CD14-positive monocyte (primary cell): ENCODE measurements around the gene OR4C45. TPM values are rescaled to one million over a fixed set of nuclear protein-coding genes. Genes with fewer than 3 reads are reported as not detected.
A peak's percentile ranks its signal among the peaks of the same experiment; 100 is the strongest.

Experiments used
- DNase-seq, 3 donors: peaks; one replicate each; pipeline ENCODE4 v3.0.0-alpha.2; 2011 to 2022
- H2AFZ ChIP-seq: 2 replicates; pipeline ENCODE4 v1.6.0; 2012; ENCODE audit warnings: mild to moderate bottlenecking, low read depth, low read length, inconsistent platforms; ENCODE audit not compliant: insufficient read depth, poor library complexity, severe bottlenecking
- H3K27ac ChIP-seq, 2 donors: 1 replicate in 1 of 2; 2 replicates in 1 of 2; pipeline ENCODE4 v1.5.1; 2012 to 2013; ENCODE audit warnings: low read length in 2 of 2, control low read depth in 1 of 2, inconsistent platforms in 1 of 2, low read depth in 1 of 2, mild to moderate bottlenecking in 1 of 2
- H3K27me3 ChIP-seq, 2 donors: one replicate each; pipeline versions ENCODE4 v1.6.0 to v1.6.1; 2011 to 2013; ENCODE audit warnings: low read length in 2 of 2; ENCODE audit not compliant: control insufficient read depth in 2 of 2, insufficient read depth in 2 of 2
- H3K36me3 ChIP-seq, 2 donors: replicated peaks in 1 of 2; 1 replicate in 1 of 2; 2 replicates in 1 of 2; pipeline versions ENCODE4 v1.5.1 to v1.6.1; 2012 to 2013; ENCODE audit warnings: low read length in 2 of 2, control low read depth in 1 of 2, inconsistent platforms in 1 of 2, mild to moderate bottlenecking in 1 of 2; ENCODE audit not compliant: insufficient read depth in 2 of 2, control insufficient read depth in 1 of 2
- H3K4me1 ChIP-seq, 2 donors: 1 replicate in 1 of 2; 2 replicates in 1 of 2; pipeline versions ENCODE4 v1.5.1 to v1.6.1; 2012 to 2013; ENCODE audit warnings: low read length in 2 of 2, control low read depth in 1 of 2, inconsistent platforms in 1 of 2, mild to moderate bottlenecking in 1 of 2, moderate library complexity in 1 of 2; ENCODE audit not compliant: insufficient read depth in 2 of 2, control insufficient read depth in 1 of 2
- H3K4me2 ChIP-seq: replicated peaks from 2 replicates; pipeline ENCODE3; 2012; ENCODE audit warnings: low read length, moderate library complexity, mild to moderate bottlenecking; ENCODE audit not compliant: poor library complexity, severe bottlenecking; ENCODE audit errors: extremely low read depth
- H3K4me3 ChIP-seq, 3 experiments: fragments of 200-600 bp in 1 of 3; sonication (generic) in 1 of 3; replicated peaks in 1 of 3; 1 replicate in 2 of 3; 2 replicates in 1 of 3; pipeline ENCODE4 v1.5.1; 2011 to 2013; ENCODE audit warnings: low read length in 3 of 3, mild to moderate bottlenecking in 3 of 3, control low read depth in 2 of 3, low read depth in 2 of 3, inconsistent platforms in 1 of 3, moderate library complexity in 1 of 3
- H3K79me2 ChIP-seq: 2 replicates; pipeline ENCODE4 v1.6.0; 2012; ENCODE audit warnings: mild to moderate bottlenecking, control low read depth, inconsistent platforms, low read length, moderate library complexity; ENCODE audit not compliant: insufficient read depth
- H3K9ac ChIP-seq: 2 replicates; pipeline ENCODE4 v1.6.0; 2017; ENCODE audit warnings: low read length, mild to moderate bottlenecking; ENCODE audit not compliant: insufficient read depth, poor library complexity, severe bottlenecking
- H3K9me3 ChIP-seq, 2 donors: replicated peaks in 1 of 2; 1 replicate in 1 of 2; 2 replicates in 1 of 2; pipeline versions ENCODE4 v1.5.1 to v1.6.1; 2012 to 2013; ENCODE audit warnings: low read length in 2 of 2, control low read depth in 1 of 2; ENCODE audit not compliant: control insufficient read depth in 1 of 2, insufficient read depth in 1 of 2
- H4K20me1 ChIP-seq: 2 replicates; pipeline ENCODE4 v1.6.0; 2012; ENCODE audit warnings: mild to moderate bottlenecking, low read length, control low read depth, moderate library complexity; ENCODE audit not compliant: insufficient read depth
- H3K27ac Mint-ChIP-seq, 7 donors: one replicate each; pipeline ENCODE4 v1.8.0; 2020; ENCODE audit warnings: mild to moderate bottlenecking in 7 of 7, mixed read lengths in 7 of 7, moderate library complexity in 6 of 7, inconsistent platforms in 2 of 7
- H3K27me3 Mint-ChIP-seq, 3 donors: one replicate each; pipeline ENCODE4 v1.8.0; 2021 to 2022; ENCODE audit warnings: low read depth in 3 of 3, mild to moderate bottlenecking in 3 of 3, mixed read lengths in 3 of 3, moderate library complexity in 3 of 3, inconsistent platforms in 1 of 3
- H3K36me3 Mint-ChIP-seq, 2 donors: one replicate each; pipeline ENCODE4 v1.8.0; 2020; ENCODE audit warnings: mixed read lengths in 2 of 2, inconsistent platforms in 1 of 2, mild to moderate bottlenecking in 1 of 2
- H3K4me1 Mint-ChIP-seq: one replicate; pipeline ENCODE4 v1.8.0; 2020; ENCODE audit warnings: mild to moderate bottlenecking, mixed read lengths
- H3K4me3 Mint-ChIP-seq, 2 donors: one replicate each; pipeline ENCODE4 v1.8.0; 2020; ENCODE audit warnings: mild to moderate bottlenecking in 2 of 2, mixed read lengths in 2 of 2, moderate library complexity in 1 of 2
- H3K9me3 Mint-ChIP-seq, 7 donors: one replicate each; pipeline ENCODE4 v1.8.0; 2020 to 2022; ENCODE audit warnings: mixed read lengths in 7 of 7, mild to moderate bottlenecking in 6 of 7, moderate library complexity in 6 of 7, inconsistent platforms in 2 of 7
- WGBS: methylation state at CpG from one replicate; pipeline ENCODE4 v1.1.5; 2013; ENCODE audit warnings: missing lambda C conversion rate; ENCODE audit not compliant: insufficient coverage; 5-methylcytosine and 5-hydroxymethylcytosine counted together
- intact Hi-C, 2 donors: fragments of 100-400 bp; cut with micrococcal nuclease; formaldehyde crosslinking; loops; one replicate each; pipeline versions ENCODE4 v1.15.0 to v1.15.1; 2023
- polyA minus RNA-seq: library from RNA; depleted of rRNA, polyadenylated mRNA; stranded (reverse); fragments of >200 nt; gene quantifications from 2 replicates; pipeline ENCODE4 v1.2.3, GENCODE V29; 2012
- polyA plus RNA-seq, 3 donors: library from polyadenylated mRNA; depleted of rRNA in 1 of 3; unstranded in 2 of 3; stranded (reverse) in 1 of 3; fragments of 300-500 nt in 2 of 3; fragments of >200 nt in 1 of 3; fragmentation: Illumina TruSeq in 2 of 3; gene quantifications; 1 replicate in 2 of 3; 2 replicates in 1 of 3; pipeline ENCODE4 v1.2.3, GENCODE V29; 2012 to 2021
- total RNA-seq, 12 experiments: library from RNA in 1 of 12; stranded (reverse) in 1 of 12; fragments of 120-200 nt in 1 of 12; gene quantifications; one replicate each; pipeline ENCODE4 v1.2.4 and lab custom pipeline; 2013 to 2026; ENCODE audit warnings: mixed read lengths in 6 of 12, inconsistent platforms in 1 of 12
- TF ChIP-seq, protein P1 (sequence below): fragments of 200-600 bp; IDR thresholded peaks from one replicate; pipeline ENCODE4 v1.8.0; 2022; ENCODE audit warnings: antibody characterized with exemption, mild to moderate bottlenecking

The OR4C45 gene
- total RNA-seq (2013), result not detected
- polyA plus RNA-seq, result not detected
- not detected in 2 replicates for polyA minus RNA-seq
- 0 to 0.23 (median 0) reads per million in 11 experiments for total RNA-seq (lab: John Stamatoyannopoulos, UW)

DNA sequence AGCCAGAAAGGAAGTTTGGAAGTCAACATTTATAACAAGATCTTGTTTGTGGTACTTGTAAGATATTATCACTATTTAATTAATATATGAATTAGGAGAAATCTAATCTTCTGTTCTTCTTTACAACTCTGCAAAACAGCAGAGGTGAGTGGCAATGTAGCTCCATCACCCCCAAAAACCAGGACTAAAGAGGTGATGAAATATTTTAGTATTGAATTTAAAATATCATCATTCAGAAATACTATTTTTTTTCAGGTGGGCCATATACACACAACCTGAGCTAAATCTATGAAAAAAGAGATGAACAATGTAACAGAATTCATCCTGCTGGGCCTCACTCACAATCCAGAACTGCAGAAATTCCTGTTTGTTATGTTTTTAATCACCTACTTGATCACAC, at the start of gene OR4C45:
OR4C45 (plus strand) TSS at position 301 of the 400 bp plus-strand sequence.
- H3K4me1 Mint-ChIP-seq, result no peaks in the 10 kb centered on the region
- TF ChIP-seq, protein P1, sequence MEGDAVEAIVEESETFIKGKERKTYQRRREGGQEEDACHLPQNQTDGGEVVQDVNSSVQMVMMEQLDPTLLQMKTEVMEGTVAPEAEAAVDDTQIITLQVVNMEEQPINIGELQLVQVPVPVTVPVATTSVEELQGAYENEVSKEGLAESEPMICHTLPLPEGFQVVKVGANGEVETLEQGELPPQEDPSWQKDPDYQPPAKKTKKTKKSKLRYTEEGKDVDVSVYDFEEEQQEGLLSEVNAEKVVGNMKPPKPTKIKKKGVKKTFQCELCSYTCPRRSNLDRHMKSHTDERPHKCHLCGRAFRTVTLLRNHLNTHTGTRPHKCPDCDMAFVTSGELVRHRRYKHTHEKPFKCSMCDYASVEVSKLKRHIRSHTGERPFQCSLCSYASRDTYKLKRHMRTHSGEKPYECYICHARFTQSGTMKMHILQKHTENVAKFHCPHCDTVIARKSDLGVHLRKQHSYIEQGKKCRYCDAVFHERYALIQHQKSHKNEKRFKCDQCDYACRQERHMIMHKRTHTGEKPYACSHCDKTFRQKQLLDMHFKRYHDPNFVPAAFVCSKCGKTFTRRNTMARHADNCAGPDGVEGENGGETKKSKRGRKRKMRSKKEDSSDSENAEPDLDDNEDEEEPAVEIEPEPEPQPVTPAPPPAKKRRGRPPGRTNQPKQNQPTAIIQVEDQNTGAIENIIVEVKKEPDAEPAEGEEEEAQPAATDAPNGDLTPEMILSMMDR, result no peak

DNA sequence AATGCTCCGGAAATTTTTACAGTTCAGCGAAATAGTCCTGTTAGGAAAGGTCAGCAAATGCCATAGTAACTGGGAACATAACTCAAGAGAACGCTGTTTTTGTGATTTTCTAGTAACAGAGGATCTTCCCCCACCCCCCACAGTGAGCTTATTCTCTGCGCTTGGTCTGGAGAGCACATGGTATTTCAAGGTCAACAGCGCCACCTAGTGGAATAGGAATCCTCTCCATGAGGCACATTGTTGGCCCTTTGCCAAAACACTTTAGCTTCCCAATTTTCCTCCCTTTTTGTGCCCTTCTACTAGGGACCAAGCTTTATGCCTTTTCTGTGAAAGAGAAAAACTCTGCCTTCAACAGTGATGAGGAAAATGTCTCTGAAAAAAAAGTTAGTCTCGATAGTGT, 37.1 kb upstream of the OR4C45 start:
- Mint-ChIP-seq H3K36me3 (no peaks in the 10 kb centered on the region), H3K27ac (no peak overlapping the region), H3K27me3 (no peaks in the 10 kb centered on the region), H3K9me3 (peaks cover 0 to 16% (median 2%) of the 10 kb centered on the region in 7 donors), H3K4me1 (no peaks in the 10 kb centered on the region), H3K4me3 (no peak overlapping the region)
- Histone ChIP-seq H3K4me2 (no peak overlapping the region), H3K9me3 (peaks cover 3 to 6% of the 10 kb centered on the region in 2 donors), H4K20me1 (no peaks in the 10 kb centered on the region), H3K4me3 (no peak overlapping the region), H3K4me1 (no peaks in the 10 kb centered on the region), H3K27me3 (no peaks in the 10 kb centered on the region), H2AFZ (no peak overlapping the region), H3K27ac (no peak overlapping the region), H3K36me3 (no peaks in the 10 kb centered on the region), H3K79me2 (no peaks in the 10 kb centered on the region), H3K9ac (no peak overlapping the region)
- DNase-seq, result peak in 1 of 3 donors; percentile 5
- TF ChIP-seq, protein P1, result peak; percentile 27
- 33% methylated on average over 3 of the region's 6 CpGs for WGBS
- intact Hi-C loops, result no loop called here

More for the DNA sequence above, at the start of gene OR4C45:
- Histone ChIP-seq H3K27me3 (no peaks in the 10 kb centered on the region), H3K27ac (no peak within 1 kb of the TSS), H3K4me3 (no peak within 1 kb of the TSS), H3K4me1 (no peaks in the 10 kb centered on the region), H3K79me2 (no peaks in the 10 kb centered on the region), H4K20me1 (no peaks in the 10 kb centered on the region), H3K9me3 (peaks cover 16 to 21% of the 10 kb centered on the region in 2 donors), H3K9ac (no peak within 1 kb of the TSS), H3K4me2 (no peak within 1 kb of the TSS), H3K36me3 (no peaks in the 10 kb centered on the region), H2AFZ (no peak within 1 kb of the TSS)
- H3K9me3 Mint-ChIP-seq, result peaks cover 5 to 21% (median 15%) of the 10 kb centered on the region in 7 donors
- no peak for DNase-seq
- H3K27ac Mint-ChIP-seq, result no peak within 1 kb of the TSS
- H3K27me3 Mint-ChIP-seq, result no peaks in the 10 kb centered on the region
- no peak within 1 kb of the TSS for H3K4me3 Mint-ChIP-seq
- H3K36me3 Mint-ChIP-seq, result no peaks in the 10 kb centered on the region
- intact Hi-C loops, result no loop called here
